Measurements from ENCODE around the gene LURAP1L. TPM values are rescaled to one million over a fixed set of nuclear protein-coding genes. Genes with fewer than 3 reads are reported as not detected.

The LURAP1L gene
- total and polyA plus RNA-seq, 3 donors from 2014 or later = 0.31 to 3.0 (median 0.74) TPM

GRCh38 chr9:12796601-12797000 lies 21.8 kb downstream of the LURAP1L start:
- intact Hi-C loops (cut with DNase I; ENCODE audit: low total_unique reads) = no loop called here
- H3K9me3 ChIP-seq = no peaks in the 10 kb centered on the region
- no peak overlapping the region for H3K27ac ChIP-seq
- no peak for DNase-seq
- H3K4me3 ChIP-seq = no peak overlapping the region
- no peaks in the 10 kb centered on the region for H3K4me1 ChIP-seq
- no peaks in the 10 kb centered on the region for H3K27me3 ChIP-seq
- 67 to 76% methylated on average over 1 of the region's 1 CpG for WGBS, 2 donors
- TF ChIP-seq CTCF (IDR thresholded peaks at IDR 0.05) (no peak), POLR2A (IDR thresholded peaks at IDR 0.05) (no peak)
- no peaks in the 10 kb centered on the region for H3K36me3 ChIP-seq (ENCODE audit: low read depth, missing control alignments)

- no peak overlapping the region for H3K27ac ChIP-seq
- no peaks in the 10 kb centered on the region for H3K4me1 ChIP-seq
- intact Hi-C loops (cut with DNase I; ENCODE audit: low total_unique reads) = no loop called here
- no peaks in the 10 kb centered on the region for H3K27me3 ChIP-seq
- no peak overlapping the region for H3K4me3 ChIP-seq
- H3K36me3 ChIP-seq (ENCODE audit: low read depth, missing control alignments) = no peaks in the 10 kb centered on the region
- WGBS, 2 donors = 70 to 91% methylated on average over 1 of the region's 1 CpG
- no peak for DNase-seq
- TF ChIP-seq POLR2A (IDR thresholded peaks at IDR 0.05) (no peak), CTCF (IDR thresholded peaks at IDR 0.05) (no peak)
- no peaks in the 10 kb centered on the region for H3K9me3 ChIP-seq
Measured at GRCh38 chr9:12797037-12797436, 22.2 kb downstream of the LURAP1L start.

- no peaks in the 10 kb centered on the region for H3K36me3 ChIP-seq (ENCODE audit: low read depth, missing control alignments)
- H3K4me1 ChIP-seq = no peaks in the 10 kb centered on the region
- H3K27me3 ChIP-seq = no peaks in the 10 kb centered on the region
- WGBS, 2 donors = 81 to 88% methylated on average over 1 of the region's 1 CpG
- DNase-seq = no peak
- no peak for TF ChIP-seq CTCF (IDR thresholded peaks at IDR 0.05)
- no peak for TF ChIP-seq POLR2A (IDR thresholded peaks at IDR 0.05)
- no peaks in the 10 kb centered on the region for H3K9me3 ChIP-seq
- intact Hi-C loops (cut with DNase I; ENCODE audit: low total_unique reads) = no loop called here
- no peak overlapping the region for H3K4me3 ChIP-seq
- H3K27ac ChIP-seq = no peak overlapping the region
Measured at GRCh38 chr9:12798066-12798770, 23.4 kb downstream of the LURAP1L start.

GRCh38 chr9:12801187-12801586 lies 26.4 kb downstream of the LURAP1L start:
- no peaks in the 10 kb centered on the region for H3K9me3 ChIP-seq
- TF ChIP-seq CTCF (IDR thresholded peaks at IDR 0.05) (no peak), POLR2A (IDR thresholded peaks at IDR 0.05) (no peak)
- intact Hi-C loops (cut with DNase I; ENCODE audit: low total_unique reads) = no loop called here
- no peaks in the 10 kb centered on the region for H3K4me1 ChIP-seq
- no peak for DNase-seq
- no peak overlapping the region for H3K4me3 ChIP-seq
- H3K36me3 ChIP-seq (ENCODE audit: low read depth, missing control alignments) = no peaks in the 10 kb centered on the region
- no peak overlapping the region for H3K27ac ChIP-seq
- no peaks in the 10 kb centered on the region for H3K27me3 ChIP-seq
- 91 to 97% methylated on average over 2 of the region's 2 CpGs for WGBS, 2 donors

GRCh38 chr9:12801663-12802062 lies 26.8 kb downstream of the LURAP1L start:
- DNase-seq = no peak
- TF ChIP-seq CTCF (IDR thresholded peaks at IDR 0.05) (no peak), POLR2A (IDR thresholded peaks at IDR 0.05) (no peak)
- Histone ChIP-seq H3K4me3 (no peak overlapping the region), H3K27ac (no peak overlapping the region), H3K36me3 (ENCODE audit: low read depth, missing control alignments) (no peaks in the 10 kb centered on the region), H3K9me3 (no peaks in the 10 kb centered on the region), H3K27me3 (no peaks in the 10 kb centered on the region), H3K4me1 (no peaks in the 10 kb centered on the region)
- intact Hi-C loops (cut with DNase I; ENCODE audit: low total_unique reads) = no loop called here
